ENCODE data around the gene CENPX. TPM values are rescaled to one million over a fixed set of nuclear protein-coding genes. Genes with fewer than 3 reads are reported as not detected.

Gene CENPX
- total RNA-seq, 1 donor from 2014 or later, result 43.8 TPM

DNA sequence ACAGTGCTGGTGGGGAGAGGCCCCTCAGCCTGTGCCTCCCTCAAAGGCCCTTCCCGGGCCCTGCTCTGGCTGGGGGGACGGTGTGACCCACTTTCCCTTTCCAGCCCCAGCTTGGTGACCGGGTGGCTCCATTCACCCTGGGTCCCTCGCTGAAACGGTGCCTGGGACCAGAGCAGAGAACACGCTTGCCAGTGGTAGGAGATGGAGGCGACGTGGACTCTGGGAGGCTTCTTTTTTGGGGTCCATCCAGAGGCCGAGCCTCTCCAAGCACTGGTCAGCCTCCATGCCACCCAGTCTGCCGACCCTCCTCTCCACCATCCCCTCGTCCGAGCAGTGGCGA, 7.7 kb downstream of the CENPX start:
- Histone ChIP-seq H3K4me1 (peaks cover 23% of the 10 kb centered on the region), H3K27me3 (ENCODE audit: low read depth) (no peaks in the 10 kb centered on the region), H3K36me3 (peaks cover 10% of the 10 kb centered on the region), H3K9me3 (no peaks in the 10 kb centered on the region), H3K4me3 (no peak overlapping the region), H3K27ac (no peak overlapping the region)
- intact Hi-C loops (cut with DNase I), result no loop called here
- DNase-seq, result no peak
- ATAC-seq, result no peak
- TF ChIP-seq, protein P1, sequence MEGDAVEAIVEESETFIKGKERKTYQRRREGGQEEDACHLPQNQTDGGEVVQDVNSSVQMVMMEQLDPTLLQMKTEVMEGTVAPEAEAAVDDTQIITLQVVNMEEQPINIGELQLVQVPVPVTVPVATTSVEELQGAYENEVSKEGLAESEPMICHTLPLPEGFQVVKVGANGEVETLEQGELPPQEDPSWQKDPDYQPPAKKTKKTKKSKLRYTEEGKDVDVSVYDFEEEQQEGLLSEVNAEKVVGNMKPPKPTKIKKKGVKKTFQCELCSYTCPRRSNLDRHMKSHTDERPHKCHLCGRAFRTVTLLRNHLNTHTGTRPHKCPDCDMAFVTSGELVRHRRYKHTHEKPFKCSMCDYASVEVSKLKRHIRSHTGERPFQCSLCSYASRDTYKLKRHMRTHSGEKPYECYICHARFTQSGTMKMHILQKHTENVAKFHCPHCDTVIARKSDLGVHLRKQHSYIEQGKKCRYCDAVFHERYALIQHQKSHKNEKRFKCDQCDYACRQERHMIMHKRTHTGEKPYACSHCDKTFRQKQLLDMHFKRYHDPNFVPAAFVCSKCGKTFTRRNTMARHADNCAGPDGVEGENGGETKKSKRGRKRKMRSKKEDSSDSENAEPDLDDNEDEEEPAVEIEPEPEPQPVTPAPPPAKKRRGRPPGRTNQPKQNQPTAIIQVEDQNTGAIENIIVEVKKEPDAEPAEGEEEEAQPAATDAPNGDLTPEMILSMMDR (IDR thresholded peaks at IDR 0.05), result no peak

GRCh38 chr17:82014432-82014831, 8.2 kb downstream of the CENPX start:
- ATAC-seq (peak; percentile 29 to 34), DNase-seq (no peak)
- H3K36me3 ChIP-seq, result peaks cover 10% of the 10 kb centered on the region
- TF ChIP-seq, protein P1 (IDR thresholded peaks at IDR 0.05), result no peak
- intact Hi-C loops (cut with DNase I), result no loop called here
- H3K27ac ChIP-seq, result peak overlapping the region; percentile 80
- H3K4me3 ChIP-seq, result peak overlapping the region; percentile 31
- peaks cover 18% of the 10 kb centered on the region for H3K4me1 ChIP-seq
- no peaks in the 10 kb centered on the region for H3K9me3 ChIP-seq
- no peaks in the 10 kb centered on the region for H3K27me3 ChIP-seq (ENCODE audit: low read depth)

DNA sequence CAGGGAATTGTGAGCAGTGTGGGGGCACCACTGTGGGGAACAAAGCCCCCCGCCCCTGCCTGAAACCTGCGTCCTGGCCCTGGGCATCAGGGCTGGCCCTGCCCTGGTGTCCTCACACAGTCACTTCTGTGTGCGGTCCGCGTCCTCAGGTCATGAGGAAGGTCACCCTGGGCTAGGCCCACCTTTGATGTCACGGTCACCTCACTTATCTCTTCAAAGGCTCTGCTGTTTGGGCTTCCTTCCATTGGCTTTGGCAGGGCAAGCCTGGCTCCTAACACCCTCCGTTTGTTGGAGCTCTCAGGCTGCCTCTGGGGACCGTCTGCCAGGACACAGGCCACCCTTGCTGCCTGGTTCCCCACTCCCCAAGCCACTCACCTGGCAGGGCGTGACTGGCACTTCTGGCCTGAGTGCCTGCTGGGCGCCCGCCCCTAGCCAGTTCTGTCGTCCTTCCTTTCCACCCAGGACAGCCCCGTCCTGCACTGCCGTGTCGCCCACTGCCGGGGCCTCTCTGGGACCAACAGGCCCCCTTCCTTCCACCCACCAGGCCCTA, 8.8 kb downstream of the CENPX start:
- TF ChIP-seq, protein P1 (IDR thresholded peaks at IDR 0.05), result no peak
- ATAC-seq, result peak; percentile 55 to 65
- Histone ChIP-seq H3K4me1 (peaks cover 15% of the 10 kb centered on the region), H3K9me3 (no peaks in the 10 kb centered on the region), H3K4me3 (peak overlapping the region; percentile 31), H3K27me3 (ENCODE audit: low read depth) (no peaks in the 10 kb centered on the region), H3K27ac (peak overlapping the region; percentile 80), H3K36me3 (peaks cover 10% of the 10 kb centered on the region)
- intact Hi-C loops (cut with DNase I), result no loop called here
- DNase-seq, result peak; percentile 80

- Histone ChIP-seq H3K4me1 (peaks cover 14% of the 10 kb centered on the region), H3K9me3 (no peaks in the 10 kb centered on the region), H3K36me3 (peaks cover 10% of the 10 kb centered on the region), H3K4me3 (peak overlapping the region; percentile 31), H3K27me3 (ENCODE audit: low read depth) (no peaks in the 10 kb centered on the region), H3K27ac (peak overlapping the region; percentile 80)
- TF ChIP-seq, protein P1 (IDR thresholded peaks at IDR 0.05), result no peak
- DNase-seq, result no peak
- ATAC-seq, result peak; percentile 8 to 39
- intact Hi-C loops (cut with DNase I), result no loop called here
These were observed 9.3 kb downstream of the CENPX start for GRCh38 chr17:82013341-82013740.

DNA sequence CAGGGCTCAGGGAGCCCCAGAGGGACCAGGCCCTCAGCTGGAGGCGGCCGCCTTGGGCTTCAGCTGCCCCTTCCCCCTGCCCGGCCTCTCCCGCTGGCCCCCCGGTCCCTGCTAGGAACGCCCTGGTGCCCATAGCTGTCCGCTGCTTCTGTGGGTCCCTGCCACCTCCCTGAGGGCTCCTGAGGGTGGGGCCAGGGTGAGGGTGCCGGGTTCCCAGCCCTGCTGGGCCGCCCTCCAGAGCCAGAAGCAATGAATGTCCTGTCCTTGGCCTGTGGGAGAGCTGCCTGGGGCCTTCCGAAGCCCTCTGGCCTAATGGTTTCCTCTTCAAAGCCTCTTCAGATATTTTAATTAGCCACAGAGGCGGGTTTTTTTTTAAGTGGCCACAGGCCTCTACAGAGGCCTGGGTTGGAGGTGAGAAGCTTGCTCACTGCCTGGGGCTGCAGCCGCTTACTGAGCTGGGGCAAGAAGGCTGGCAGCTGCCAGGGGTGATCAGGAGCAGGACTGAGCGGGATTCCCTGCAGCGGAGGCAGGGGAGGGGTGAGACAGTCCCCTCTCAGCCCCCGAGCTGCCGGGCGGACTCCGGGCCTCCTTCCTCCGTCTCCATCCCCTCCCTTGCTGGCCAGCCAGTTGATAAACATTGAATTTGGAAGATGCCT, 9.9 kb downstream of the CENPX start:
- H3K9me3 ChIP-seq, result no peaks in the 10 kb centered on the region
- peak; percentile 83 for DNase-seq
- peak; percentile 64 to 76 for ATAC-seq
- intact Hi-C loops (cut with DNase I), result no loop called here
- peak overlapping the region; percentile 31 for H3K4me3 ChIP-seq
- H3K27ac ChIP-seq, result peak overlapping the region; percentile 80
- H3K4me1 ChIP-seq, result peaks cover 8% of the 10 kb centered on the region
- TF ChIP-seq, protein P1 (IDR thresholded peaks at IDR 0.05), result no peak
- H3K27me3 ChIP-seq (ENCODE audit: low read depth), result no peaks in the 10 kb centered on the region
- H3K36me3 ChIP-seq, result peaks cover 10% of the 10 kb centered on the region

All from lower lobe of right lung (tissue), 2 donors.